BE2C (cell line): ENCODE results near the gene VEPH1.

Source experiments
- DNase-seq: peaks from one replicate; pipeline ENCODE4 v3.0.0-alpha.2; 2020
- H3K27me3 ChIP-seq: fragments of 250-450 bp; sonication (Bioruptor Pico); 2 replicates; pipeline ENCODE4 v1.5.1; 2020; ENCODE audit warnings: mild to moderate bottlenecking
- H3K36me3 ChIP-seq: fragments of 250-450 bp; sonication (Bioruptor Pico); 2 replicates; pipeline ENCODE4 v1.5.1; 2020; ENCODE audit warnings: mild to moderate bottlenecking
- H3K4me1 ChIP-seq: fragments of 250-450 bp; sonication (Bioruptor Pico); 2 replicates; pipeline ENCODE4 v1.5.1; 2020
- H3K4me3 ChIP-seq: 2 replicates; pipeline ENCODE4 v1.5.1; 2011; ENCODE audit warnings: low read depth, low read length
- H3K9me3 ChIP-seq: fragments of 250-450 bp; sonication (Bioruptor Pico); 2 replicates; pipeline ENCODE4 v1.5.1; 2020
- CTCF ChIP-seq: IDR thresholded peaks from 2 replicates; pipeline ENCODE4 v1.5.1; 2012; ENCODE audit warnings: mild to moderate bottlenecking, low read depth, low read length

VEPH1 gene

GRCh38 chr3:157374933-157375332 is 128.3 kb downstream of the VEPH1 start:
- no peak for TF ChIP-seq CTCF
- Histone ChIP-seq H3K36me3 (no peaks in the 10 kb centered on the region), H3K9me3 (no peaks in the 10 kb centered on the region), H3K27me3 (no peaks in the 10 kb centered on the region; the same call in 1 of the 2 replicates), H3K4me3 (no peak overlapping the region), H3K4me1 (no peaks in the 10 kb centered on the region)
- DNase-seq: no peak

GRCh38 chr3:157373783-157374182 is 129.4 kb downstream of the VEPH1 start:
- H3K9me3 ChIP-seq: no peaks in the 10 kb centered on the region
- H3K36me3 ChIP-seq: no peaks in the 10 kb centered on the region
- no peaks in the 10 kb centered on the region for H3K4me1 ChIP-seq
- no peaks in the 10 kb centered on the region; the same call in 1 of the 2 replicates for H3K27me3 ChIP-seq
- H3K4me3 ChIP-seq: no peak overlapping the region
- no peak for DNase-seq
- TF ChIP-seq CTCF: no peak

- H3K4me1 ChIP-seq: no peaks in the 10 kb centered on the region
- no peaks in the 10 kb centered on the region for H3K36me3 ChIP-seq
- no peaks in the 10 kb centered on the region; the same call in 1 of the 2 replicates for H3K27me3 ChIP-seq
- no peak overlapping the region for H3K4me3 ChIP-seq
- H3K9me3 ChIP-seq: no peaks in the 10 kb centered on the region
- TF ChIP-seq CTCF: no peak
- no peak for DNase-seq
Measured at GRCh38 chr3:157370867-157371266, 132.3 kb downstream of the VEPH1 start.

GRCh38 chr3:157369727-157370421 is 133.3 kb downstream of the VEPH1 start:
- Histone ChIP-seq H3K36me3 (no peaks in the 10 kb centered on the region), H3K9me3 (no peaks in the 10 kb centered on the region), H3K4me3 (no peak overlapping the region), H3K4me1 (no peaks in the 10 kb centered on the region), H3K27me3 (no peaks in the 10 kb centered on the region; the same call in 1 of the 2 replicates)
- no peak for TF ChIP-seq CTCF
- no peak for DNase-seq

GRCh38 chr3:157368171-157368570 is 135.0 kb downstream of the VEPH1 start:
- Histone ChIP-seq H3K9me3 (no peaks in the 10 kb centered on the region), H3K4me3 (no peak overlapping the region), H3K27me3 (no peaks in the 10 kb centered on the region; the same call in 1 of the 2 replicates), H3K36me3 (no peaks in the 10 kb centered on the region), H3K4me1 (no peaks in the 10 kb centered on the region)
- no peak; the same call in 1 of the 2 replicates for TF ChIP-seq CTCF
- DNase-seq: no peak

- Histone ChIP-seq H3K4me3 (no peak overlapping the region), H3K27me3 (peaks cover 11% of the 10 kb centered on the region; the same call in 1 of the 2 replicates), H3K36me3 (no peaks in the 10 kb centered on the region)
Measured at GRCh38 chr3:157363393-157363792, 139.8 kb downstream of the VEPH1 start.

More at GRCh38 chr3:157363393-157363792, 139.8 kb downstream of the VEPH1 start:
- Histone ChIP-seq H3K9me3 (no peaks in the 10 kb centered on the region), H3K4me1 (no peaks in the 10 kb centered on the region)
- no peak for TF ChIP-seq CTCF
- DNase-seq: no peak
